DOHH2 (cell line): ENCODE measurements around the gene CFAP53.

Source experiments
- H3F3A ChIP-seq: fragments of 200-600 bp; sonication (generic), shearing (Covaris generic); 2 replicates; pipeline ENCODE4 v1.6.0; 2016; ENCODE audit warnings: antibody characterized with exemption, mild to moderate bottlenecking; ENCODE audit not compliant: control insufficient read depth, insufficient read depth
- H3K27ac ChIP-seq: fragments of 200-600 bp; sonication (generic); 2 replicates; pipeline ENCODE4 v1.5.1; 2014; ENCODE audit warnings: low read depth, mild to moderate bottlenecking, low read length, moderate library complexity
- H3K27me3 ChIP-seq: fragments of 200-600 bp; sonication (generic); 2 replicates; pipeline ENCODE4 v1.6.1; 2014; ENCODE audit warnings: mild to moderate bottlenecking, low read length, mixed read lengths; ENCODE audit not compliant: control insufficient read depth
- H3K36me3 ChIP-seq: fragments of 200-600 bp; sonication (generic); 2 replicates; pipeline ENCODE4 v1.6.1; 2014; ENCODE audit warnings: mild to moderate bottlenecking, low read length, moderate library complexity, mixed read lengths; ENCODE audit not compliant: control insufficient read depth
- H3K4me1 ChIP-seq: fragments of 200-600 bp; sonication (generic); 2 replicates; pipeline ENCODE4 v1.6.1; 2014; ENCODE audit warnings: mild to moderate bottlenecking, low read length, mixed read lengths; ENCODE audit not compliant: control insufficient read depth
- H3K4me2 ChIP-seq: fragments of 200-600 bp; sonication (generic); 2 replicates; pipeline ENCODE4 v1.6.0; 2014; ENCODE audit warnings: mild to moderate bottlenecking, low read length, moderate library complexity
- H3K4me3 ChIP-seq: fragments of 200-600 bp; sonication (generic); 2 replicates; pipeline ENCODE4 v1.5.1; 2014; ENCODE audit warnings: mild to moderate bottlenecking, low read length, mixed read lengths
- H3K79me2 ChIP-seq: fragments of 200-600 bp; sonication (generic); 2 replicates; pipeline ENCODE4 v1.6.1; 2014; ENCODE audit warnings: mild to moderate bottlenecking, low read length, mixed read lengths; ENCODE audit not compliant: control insufficient read depth
- H3K9me2 ChIP-seq: fragments of 200-600 bp; sonication (generic); replicated peaks from 2 replicates; pipeline ENCODE4 v1.6.1; 2014; ENCODE audit warnings: mild to moderate bottlenecking, low read length, mixed read lengths; ENCODE audit not compliant: control insufficient read depth
- H3K9me3 ChIP-seq: fragments of 200-600 bp; sonication (generic); 2 replicates; pipeline ENCODE4 v1.6.1; 2014; ENCODE audit warnings: antibody characterized with exemption, low read length, mixed read lengths; ENCODE audit not compliant: control insufficient read depth, insufficient read depth
- H4K20me1 ChIP-seq: fragments of 200-600 bp; sonication (generic); 2 replicates; pipeline ENCODE4 v1.6.0; 2014; ENCODE audit warnings: low read depth, mild to moderate bottlenecking, antibody characterized with exemption, low read length, moderate library complexity; ENCODE audit not compliant: control insufficient read depth, insufficient read depth
- CTCF ChIP-seq: fragments of 200-600 bp; sonication (generic); IDR thresholded peaks from one replicate; pipeline ENCODE4 v1.5.1; 2014; ENCODE audit warnings: antibody characterized with exemption, mild to moderate bottlenecking, low read depth, low read length; ENCODE audit not compliant: poor library complexity, severe bottlenecking
- EZH2phosphoT487 ChIP-seq: fragments of 200-600 bp; sonication (generic); IDR thresholded peaks from 2 replicates; pipeline ENCODE4 v1.6.1; 2017; ENCODE audit warnings: borderline replicate concordance, mild to moderate bottlenecking, antibody characterized with exemption, low read length, moderate library complexity, mixed read lengths

CFAP53 gene

DNA sequence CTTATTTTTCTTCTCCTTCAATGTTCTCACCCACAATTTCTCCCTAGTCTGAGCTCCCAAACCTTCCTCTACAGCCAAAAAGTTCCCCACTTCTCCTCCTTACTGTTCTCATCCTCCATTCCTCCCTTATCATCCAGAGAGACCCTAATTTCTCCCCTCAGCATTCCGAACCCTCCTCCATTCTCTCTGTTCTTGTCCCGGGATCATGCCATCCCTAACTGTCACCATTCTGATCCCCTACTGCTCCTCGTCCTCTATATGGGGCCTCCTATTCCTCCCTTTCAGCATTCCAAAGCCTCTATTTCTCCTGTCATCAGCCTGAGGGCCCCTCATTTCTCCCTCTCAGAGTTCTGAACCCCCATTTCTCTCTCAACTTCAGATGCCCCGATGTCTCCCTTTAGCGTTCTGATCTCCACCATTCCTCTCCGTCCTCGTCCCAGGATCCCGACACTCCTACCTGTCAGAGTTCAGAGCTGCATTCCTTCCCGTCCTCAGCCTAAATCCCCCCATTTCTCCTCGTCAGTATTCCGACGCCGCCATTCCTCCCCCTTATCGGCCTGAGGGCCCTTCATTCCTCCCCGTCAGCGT, 14.5 kb upstream of the CFAP53 start:
- H3F3A ChIP-seq: no peaks in the 10 kb centered on the region
- no peaks in the 10 kb centered on the region for H3K9me3 ChIP-seq
- peaks cover 27% of the 10 kb centered on the region for H3K4me1 ChIP-seq
- TF ChIP-seq CTCF (no peak), EZH2phosphoT487 (no peak)
- H3K27me3 ChIP-seq: no peaks in the 10 kb centered on the region
- peaks cover 46% of the 10 kb centered on the region for H3K79me2 ChIP-seq
- H3K4me2 ChIP-seq: peak overlapping the region; percentile 95
- peak overlapping the region; percentile 98 for H3K4me3 ChIP-seq
- H3K27ac ChIP-seq: peak overlapping the region; percentile 77
- H4K20me1 ChIP-seq: peaks cover 12% of the 10 kb centered on the region; the same call in 1 of the 2 replicates
- H3K36me3 ChIP-seq: peaks cover 88% of the 10 kb centered on the region
- H3K9me2 ChIP-seq: no peaks in the 10 kb centered on the region

DNA sequence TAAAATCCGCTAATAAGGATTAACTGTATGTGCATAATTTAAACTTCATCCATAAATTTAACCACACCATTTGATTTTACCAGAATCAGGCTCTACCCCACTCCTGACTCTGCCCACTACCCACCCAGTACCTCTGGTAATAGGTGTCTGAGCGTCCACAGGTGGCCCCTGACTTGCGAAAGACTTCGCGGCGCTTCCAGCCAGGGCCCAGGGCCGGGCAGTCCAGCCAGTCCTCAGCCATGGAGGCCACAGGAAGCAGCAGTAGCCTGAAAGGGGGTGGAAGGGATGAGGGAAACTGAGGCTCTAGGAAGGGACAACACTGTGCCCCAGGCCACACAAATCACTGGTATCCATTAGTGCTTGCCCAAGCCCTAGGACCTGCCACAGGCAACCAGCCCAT, 13.5 kb upstream of the CFAP53 start:
- no peaks in the 10 kb centered on the region for H3K27me3 ChIP-seq
- H3K9me2 ChIP-seq: no peaks in the 10 kb centered on the region
- H3K36me3 ChIP-seq: peaks cover 88% of the 10 kb centered on the region
- no peaks in the 10 kb centered on the region for H3F3A ChIP-seq
- peaks cover 27% of the 10 kb centered on the region for H3K4me1 ChIP-seq
- 0 out of 2 replicates have a peak, but pooled peaks cover 11% of the 10 kb centered on the region for H4K20me1 ChIP-seq
- peak overlapping the region; percentile 95 for H3K4me2 ChIP-seq
- H3K79me2 ChIP-seq: peaks cover 40% of the 10 kb centered on the region
- no peaks in the 10 kb centered on the region for H3K9me3 ChIP-seq
- TF ChIP-seq CTCF (no peak), EZH2phosphoT487 (no peak)
- peak overlapping the region; percentile 98 for H3K4me3 ChIP-seq
- no peak overlapping the region for H3K27ac ChIP-seq

DNA sequence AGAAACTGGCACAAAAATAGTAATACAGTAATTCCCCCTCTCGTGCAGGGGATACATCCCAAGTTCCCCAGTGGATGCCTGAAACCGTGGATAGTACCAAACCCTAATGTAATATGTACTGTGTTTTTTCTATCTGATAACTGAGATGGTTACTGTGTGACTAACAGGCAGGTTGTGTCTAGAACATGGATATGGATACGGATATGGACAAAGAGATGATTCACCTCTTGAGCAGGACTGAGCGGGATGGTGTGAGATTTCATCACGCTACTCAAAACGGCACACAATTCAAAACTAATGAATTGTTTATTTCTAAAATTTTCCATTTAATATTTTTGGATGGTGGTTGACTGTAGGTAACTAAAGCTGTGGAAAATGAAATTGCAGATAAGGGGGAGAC, 11.6 kb upstream of the CFAP53 start:
- Histone ChIP-seq H3K4me2 (no peak overlapping the region), H3K36me3 (peaks cover 88% of the 10 kb centered on the region)

More for the DNA sequence above, 11.6 kb upstream of the CFAP53 start:
- H3K27me3 ChIP-seq: no peaks in the 10 kb centered on the region
- H3K9me3 ChIP-seq: no peaks in the 10 kb centered on the region
- H3K4me1 ChIP-seq: peaks cover 27% of the 10 kb centered on the region
- no peaks in the 10 kb centered on the region for H3F3A ChIP-seq
- 0 out of 2 replicates have a peak, but pooled peaks cover 11% of the 10 kb centered on the region for H4K20me1 ChIP-seq
- H3K79me2 ChIP-seq: peaks cover 40% of the 10 kb centered on the region
- H3K27ac ChIP-seq: no peak overlapping the region
- H3K4me3 ChIP-seq: no peak overlapping the region
- TF ChIP-seq CTCF (no peak), EZH2phosphoT487 (no peak)
- no peaks in the 10 kb centered on the region for H3K9me2 ChIP-seq
